NCI-H774 (cell line): Measurements from ENCODE around the gene EXOSC7.

ENCODE experiments used
- DNase-seq: peaks from one replicate; lab custom pipeline; 2025; lab: John Stamatoyannopoulos, UW

The EXOSC7 gene

GRCh38 chr3:45055032-45055410, 79.0 kb downstream of the EXOSC7 start:
- no peak for DNase-seq

GRCh38 chr3:45055411-45056143, 79.5 kb downstream of the EXOSC7 start:
- no peak for DNase-seq

- no peak for DNase-seq
Observed at GRCh38 chr3:45056608-45057301, 80.7 kb downstream of the EXOSC7 start.

GRCh38 chr3:45057557-45057956, 81.5 kb downstream of the EXOSC7 start:
- no peak for DNase-seq

GRCh38 chr3:45059132-45059531, 83.1 kb downstream of the EXOSC7 start:
- no peak for DNase-seq

- DNase-seq: no peak
Observed at GRCh38 chr3:45060165-45060892, 84.3 kb downstream of the EXOSC7 start.
